ENCODE measurements around the gene TYMS. TPM values are rescaled to one million over a fixed set of nuclear protein-coding genes. Genes with fewer than 3 reads are reported as not detected.

Gene TYMS
- total RNA-seq, 4 donors from 2014 or later: 6.7 to 29.6 (median 21.3) TPM

DNA sequence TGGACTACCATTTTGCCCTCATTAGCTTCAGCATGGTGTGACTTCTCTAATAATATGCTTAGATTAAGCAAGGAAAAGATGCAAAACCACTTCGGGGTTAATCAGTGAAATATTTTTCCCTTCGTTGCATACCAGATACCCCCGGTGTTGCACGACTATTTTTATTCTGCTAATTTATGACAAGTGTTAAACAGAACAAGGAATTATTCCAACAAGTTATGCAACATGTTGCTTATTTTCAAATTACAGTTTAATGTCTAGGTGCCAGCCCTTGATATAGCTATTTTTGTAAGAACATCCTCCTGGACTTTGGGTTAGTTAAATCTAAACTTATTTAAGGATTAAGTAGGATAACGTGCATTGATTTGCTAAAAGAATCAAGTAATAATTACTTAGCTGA, 16.3 kb downstream of the TYMS start:
- H3K36me3 ChIP-seq: peaks cover 0 to 100% (median 9%) of the 10 kb centered on the region in 3 donors
- TF ChIP-seq, protein P1, sequence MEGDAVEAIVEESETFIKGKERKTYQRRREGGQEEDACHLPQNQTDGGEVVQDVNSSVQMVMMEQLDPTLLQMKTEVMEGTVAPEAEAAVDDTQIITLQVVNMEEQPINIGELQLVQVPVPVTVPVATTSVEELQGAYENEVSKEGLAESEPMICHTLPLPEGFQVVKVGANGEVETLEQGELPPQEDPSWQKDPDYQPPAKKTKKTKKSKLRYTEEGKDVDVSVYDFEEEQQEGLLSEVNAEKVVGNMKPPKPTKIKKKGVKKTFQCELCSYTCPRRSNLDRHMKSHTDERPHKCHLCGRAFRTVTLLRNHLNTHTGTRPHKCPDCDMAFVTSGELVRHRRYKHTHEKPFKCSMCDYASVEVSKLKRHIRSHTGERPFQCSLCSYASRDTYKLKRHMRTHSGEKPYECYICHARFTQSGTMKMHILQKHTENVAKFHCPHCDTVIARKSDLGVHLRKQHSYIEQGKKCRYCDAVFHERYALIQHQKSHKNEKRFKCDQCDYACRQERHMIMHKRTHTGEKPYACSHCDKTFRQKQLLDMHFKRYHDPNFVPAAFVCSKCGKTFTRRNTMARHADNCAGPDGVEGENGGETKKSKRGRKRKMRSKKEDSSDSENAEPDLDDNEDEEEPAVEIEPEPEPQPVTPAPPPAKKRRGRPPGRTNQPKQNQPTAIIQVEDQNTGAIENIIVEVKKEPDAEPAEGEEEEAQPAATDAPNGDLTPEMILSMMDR (IDR thresholded peaks at IDR 0.05): no peak
- TF ChIP-seq POLR2A (IDR thresholded peaks at IDR 0.05): no peak
- DNase-seq: no peak

DNA sequence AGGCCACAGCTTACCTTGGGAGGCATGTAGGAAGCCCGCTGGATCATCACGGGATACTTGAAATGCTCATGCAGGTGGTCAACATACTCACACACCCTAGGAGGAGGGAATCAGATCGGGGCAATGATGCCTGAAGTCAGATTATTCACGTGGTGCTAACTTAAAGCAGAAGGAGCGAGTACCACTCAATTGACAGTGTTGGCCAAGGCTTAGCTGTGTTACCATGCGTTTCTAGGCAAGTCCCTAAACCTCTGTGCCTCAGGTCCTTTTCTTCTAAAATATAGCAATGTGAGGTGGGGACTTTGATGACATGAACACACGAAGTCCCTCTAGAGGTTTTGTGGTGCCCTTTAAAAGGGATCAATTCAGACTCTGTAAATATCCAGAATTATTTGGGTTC, 17.9 kb downstream of the TYMS start:
- no peak for DNase-seq
- H3K36me3 ChIP-seq: peaks cover 0 to 100% (median 9%) of the 10 kb centered on the region in 3 donors
- H3K4me1 ChIP-seq: no peaks in the 10 kb centered on the region
- intact Hi-C loops (cut with DNase I): no loop called here
- H3K4me3 ChIP-seq: no peak overlapping the region
- 81 to 87% methylated on average over 4 to 7 of the region's 7 CpGs for WGBS, 2 donors
- TF ChIP-seq POLR2A (IDR thresholded peaks at IDR 0.05): no peak
- TF ChIP-seq, protein P1 (IDR thresholded peaks at IDR 0.05): no peak
- no peaks in the 10 kb centered on the region for H3K9me3 ChIP-seq
- H3K27me3 ChIP-seq: no peaks in the 10 kb centered on the region
- H3K27ac ChIP-seq: no peak overlapping the region

More for the DNA sequence above, 16.3 kb downstream of the TYMS start:
- Histone ChIP-seq H3K27ac (no peak overlapping the region), H3K4me3 (no peak overlapping the region), H3K27me3 (no peaks in the 10 kb centered on the region), H3K9me3 (no peaks in the 10 kb centered on the region), H3K4me1 (no peaks in the 10 kb centered on the region)
- WGBS, 2 donors: 40 to 48% methylated on average over 5 of the region's 5 CpGs
- intact Hi-C loops (cut with DNase I): no loop called here

GRCh38 chr18:676069-676468, 18.6 kb downstream of the TYMS start:
- no peaks in the 10 kb centered on the region for H3K27me3 ChIP-seq
- no peak overlapping the region for H3K4me3 ChIP-seq
- no peaks in the 10 kb centered on the region for H3K9me3 ChIP-seq
- 89 to 95% methylated on average over 3 to 5 of the region's 5 CpGs for WGBS, 2 donors
- DNase-seq: no peak
- no peak overlapping the region for H3K27ac ChIP-seq
- intact Hi-C loops (cut with DNase I): no loop called here
- H3K36me3 ChIP-seq: peaks cover 4 to 100% (median 6%) of the 10 kb centered on the region in 3 donors
- no peaks in the 10 kb centered on the region for H3K4me1 ChIP-seq
- TF ChIP-seq, protein P1 (IDR thresholded peaks at IDR 0.05): no peak
- no peak for TF ChIP-seq POLR2A (IDR thresholded peaks at IDR 0.05)

DNA sequence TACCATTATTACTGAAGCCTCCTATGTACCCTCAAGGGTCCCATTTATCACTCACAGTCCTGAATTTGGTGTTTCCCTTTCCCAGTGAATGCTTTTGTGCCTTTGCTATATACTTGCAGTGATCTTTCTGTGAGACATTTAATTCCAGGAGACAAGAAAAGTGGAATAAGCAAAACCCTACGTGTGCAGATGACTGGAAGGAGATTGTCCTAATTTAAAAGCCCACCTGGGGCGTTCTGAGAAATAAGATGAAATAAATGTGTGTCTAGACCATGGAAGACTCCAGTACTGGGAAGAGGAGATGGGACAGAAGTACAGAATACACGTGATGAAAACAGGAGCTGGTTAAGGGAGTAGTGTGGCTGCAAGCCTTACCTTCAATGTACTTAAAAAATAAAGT, 19.3 kb downstream of the TYMS start:
- no peaks in the 10 kb centered on the region for H3K9me3 ChIP-seq
- no peak overlapping the region for H3K27ac ChIP-seq
- no peaks in the 10 kb centered on the region for H3K4me1 ChIP-seq
- TF ChIP-seq POLR2A (IDR thresholded peaks at IDR 0.05): no peak
- TF ChIP-seq, protein P1 (IDR thresholded peaks at IDR 0.05): no peak
- no peak for DNase-seq
- H3K36me3 ChIP-seq: peaks cover 10 to 100% (median 13%) of the 10 kb centered on the region in 3 donors
- H3K27me3 ChIP-seq: no peaks in the 10 kb centered on the region
- intact Hi-C loops (cut with DNase I): no loop called here
- 90 to 93% methylated on average over 3 of the region's 3 CpGs for WGBS, 2 donors
- H3K4me3 ChIP-seq: no peak overlapping the region

- intact Hi-C loops (cut with DNase I): no loop called here
- no peak overlapping the region for H3K4me3 ChIP-seq
- 37 to 84% methylated on average over 4 of the region's 4 CpGs for WGBS, 2 donors
- H3K27me3 ChIP-seq: no peaks in the 10 kb centered on the region
- no peaks in the 10 kb centered on the region for H3K4me1 ChIP-seq
- H3K36me3 ChIP-seq: peaks cover 13 to 100% (median 17%) of the 10 kb centered on the region in 3 donors
- no peak for TF ChIP-seq POLR2A (IDR thresholded peaks at IDR 0.05)
- TF ChIP-seq, protein P1 (IDR thresholded peaks at IDR 0.05): no peak
- no peak for DNase-seq
- H3K27ac ChIP-seq: no peak overlapping the region
- no peaks in the 10 kb centered on the region for H3K9me3 ChIP-seq
These were observed 19.7 kb downstream of the TYMS start for GRCh38 chr18:677145-677544.

Measured in esophagus squamous epithelium (tissue), 5 donors.